ENCODE results near the gene TM7SF3. TPM values are rescaled to one million over a fixed set of nuclear protein-coding genes. Genes with fewer than 3 reads are reported as not detected.
A peak's percentile ranks its signal among the peaks of the same experiment; 100 is the strongest.

Gene TM7SF3
- total RNA-seq, 1 donor from 2014 or later = 46.9 TPM

- no peak for DNase-seq (ENCODE audit: extremely low spot score, unreplicated experiment)
- H3K4me3 Mint-ChIP-seq (ENCODE audit: unreplicated experiment) = no peak overlapping the region
- no peaks in the 10 kb centered on the region for H3K27me3 Mint-ChIP-seq (ENCODE audit: unreplicated experiment)
Measured at GRCh38 chr12:27008081-27008480, 6.1 kb downstream of the TM7SF3 start.

GRCh38 chr12:27006797-27007467 is 7.3 kb downstream of the TM7SF3 start:
- H3K36me3 Mint-ChIP-seq (ENCODE audit: unreplicated experiment) = peaks cover 17% of the 10 kb centered on the region
- H3K9me3 Mint-ChIP-seq (ENCODE audit: unreplicated experiment) = no peaks in the 10 kb centered on the region
- H3K27ac Mint-ChIP-seq (ENCODE audit: unreplicated experiment) = no peak overlapping the region
- no peak for TF ChIP-seq CTCF (IDR thresholded peaks at IDR 0.05)
- peaks cover 25% of the 10 kb centered on the region for H3K4me1 Mint-ChIP-seq (ENCODE audit: unreplicated experiment)
- no peak overlapping the region for H3K4me3 Mint-ChIP-seq (ENCODE audit: unreplicated experiment)
- no peaks in the 10 kb centered on the region for H3K27me3 Mint-ChIP-seq (ENCODE audit: unreplicated experiment)
- no peak for DNase-seq (ENCODE audit: extremely low spot score, unreplicated experiment)

More at GRCh38 chr12:27008081-27008480, 6.1 kb downstream of the TM7SF3 start:
- peaks cover 11% of the 10 kb centered on the region for H3K36me3 Mint-ChIP-seq (ENCODE audit: unreplicated experiment)
- H3K9me3 Mint-ChIP-seq (ENCODE audit: unreplicated experiment) = no peaks in the 10 kb centered on the region
- peaks cover 35% of the 10 kb centered on the region for H3K4me1 Mint-ChIP-seq (ENCODE audit: unreplicated experiment)
- no peak for TF ChIP-seq CTCF (IDR thresholded peaks at IDR 0.05)
- no peak overlapping the region for H3K27ac Mint-ChIP-seq (ENCODE audit: unreplicated experiment)

- no peak for DNase-seq (ENCODE audit: extremely low spot score, unreplicated experiment)
- TF ChIP-seq CTCF (IDR thresholded peaks at IDR 0.05) = no peak
- Mint-ChIP-seq H3K36me3 (ENCODE audit: unreplicated experiment) (peaks cover 13% of the 10 kb centered on the region), H3K4me3 (ENCODE audit: unreplicated experiment) (no peak overlapping the region), H3K27ac (ENCODE audit: unreplicated experiment) (peak overlapping the region; percentile 25), H3K9me3 (ENCODE audit: unreplicated experiment) (no peaks in the 10 kb centered on the region), H3K27me3 (ENCODE audit: unreplicated experiment) (no peaks in the 10 kb centered on the region), H3K4me1 (ENCODE audit: unreplicated experiment) (peaks cover 16% of the 10 kb centered on the region)
Measured at GRCh38 chr12:27005495-27005894, 8.7 kb downstream of the TM7SF3 start.

- peaks cover 11% of the 10 kb centered on the region for H3K36me3 Mint-ChIP-seq (ENCODE audit: unreplicated experiment)
- H3K4me1 Mint-ChIP-seq (ENCODE audit: unreplicated experiment) = peaks cover 9% of the 10 kb centered on the region
- no peak overlapping the region for H3K4me3 Mint-ChIP-seq (ENCODE audit: unreplicated experiment)
- no peak for DNase-seq (ENCODE audit: extremely low spot score, unreplicated experiment)
- H3K27ac Mint-ChIP-seq (ENCODE audit: unreplicated experiment) = no peak overlapping the region
- no peaks in the 10 kb centered on the region for H3K9me3 Mint-ChIP-seq (ENCODE audit: unreplicated experiment)
- TF ChIP-seq CTCF (IDR thresholded peaks at IDR 0.05) = no peak
- no peaks in the 10 kb centered on the region for H3K27me3 Mint-ChIP-seq (ENCODE audit: unreplicated experiment)
Measured at GRCh38 chr12:27003421-27004381, 10.5 kb downstream of the TM7SF3 start.

- TF ChIP-seq CTCF (IDR thresholded peaks at IDR 0.05) = no peak
- no peaks in the 10 kb centered on the region for H3K9me3 Mint-ChIP-seq (ENCODE audit: unreplicated experiment)
- no peak overlapping the region for H3K4me3 Mint-ChIP-seq (ENCODE audit: unreplicated experiment)
- H3K27ac Mint-ChIP-seq (ENCODE audit: unreplicated experiment) = no peak overlapping the region
- DNase-seq (ENCODE audit: extremely low spot score, unreplicated experiment) = no peak
- no peaks in the 10 kb centered on the region for H3K27me3 Mint-ChIP-seq (ENCODE audit: unreplicated experiment)
- H3K4me1 Mint-ChIP-seq (ENCODE audit: unreplicated experiment) = peaks cover 9% of the 10 kb centered on the region
- H3K36me3 Mint-ChIP-seq (ENCODE audit: unreplicated experiment) = peaks cover 17% of the 10 kb centered on the region
Measured at GRCh38 chr12:27002141-27002540, 12.0 kb downstream of the TM7SF3 start.
